Measurements from ENCODE around the gene ZNF526. TPM values are rescaled to one million over a fixed set of nuclear protein-coding genes. Genes with fewer than 3 reads are reported as not detected.

Gene ZNF526
- total RNA-seq, 1 donor from 2014 or later: 6.1 TPM

GRCh38 chr19:42271861-42272534, 51.9 kb downstream of the ZNF526 start:
- peaks cover 71% of the 10 kb centered on the region for H3K4me1 ChIP-seq
- no peaks in the 10 kb centered on the region for H3K27me3 ChIP-seq
- intact Hi-C loops (cut with DNase I): no loop called here
- no peak for TF ChIP-seq POLR2AphosphoS5 (IDR thresholded peaks at IDR 0.05; ENCODE audit: insufficient read depth in 1 of 2, low read depth in 1 of 2)
- TF ChIP-seq POLR2A (IDR thresholded peaks at IDR 0.05): no peak
- no peak for TF ChIP-seq CTCF (IDR thresholded peaks at IDR 0.05)
- no peak overlapping the region for H3K4me3 ChIP-seq
- H3K9me3 ChIP-seq: no peaks in the 10 kb centered on the region
- H3K27ac ChIP-seq: peak overlapping the region; percentile 97
- DNase-seq (ENCODE audit: extremely low spot score in 2 of 2): no peak
- H3K36me3 ChIP-seq: peaks cover 0 to 28% of the 10 kb centered on the region in 2 donors

GRCh38 chr19:42272535-42272897, 52.4 kb downstream of the ZNF526 start:
- H3K27ac ChIP-seq: no peak overlapping the region
- peaks cover 0 to 28% of the 10 kb centered on the region in 2 donors for H3K36me3 ChIP-seq
- H3K9me3 ChIP-seq: no peaks in the 10 kb centered on the region
- peaks cover 74% of the 10 kb centered on the region for H3K4me1 ChIP-seq
- no peak for TF ChIP-seq POLR2AphosphoS5 (IDR thresholded peaks at IDR 0.05; ENCODE audit: insufficient read depth in 1 of 2, low read depth in 1 of 2)
- TF ChIP-seq POLR2A (IDR thresholded peaks at IDR 0.05): no peak
- no peak overlapping the region for H3K4me3 ChIP-seq
- no peak for DNase-seq (ENCODE audit: extremely low spot score in 2 of 2)
- intact Hi-C loops (cut with DNase I): no loop called here
- no peaks in the 10 kb centered on the region for H3K27me3 ChIP-seq

- Histone ChIP-seq H3K4me3 (no peak overlapping the region), H3K27ac (no peak overlapping the region), H3K9me3 (no peaks in the 10 kb centered on the region), H3K27me3 (no peaks in the 10 kb centered on the region), H3K36me3 (peaks cover 0 to 28% of the 10 kb centered on the region in 2 donors), H3K4me1 (peaks cover 74% of the 10 kb centered on the region)
- TF ChIP-seq POLR2AphosphoS5 (IDR thresholded peaks at IDR 0.05; ENCODE audit: insufficient read depth in 1 of 2, low read depth in 1 of 2): no peak
- TF ChIP-seq CTCF (IDR thresholded peaks at IDR 0.05): no peak
- no peak for TF ChIP-seq POLR2A (IDR thresholded peaks at IDR 0.05)
- intact Hi-C loops (cut with DNase I): no loop called here
- DNase-seq (ENCODE audit: extremely low spot score in 2 of 2): no peak
These were observed 52.9 kb downstream of the ZNF526 start for GRCh38 chr19:42272989-42273406.

- H3K27me3 ChIP-seq: no peaks in the 10 kb centered on the region
- peaks cover 80% of the 10 kb centered on the region for H3K4me1 ChIP-seq
- TF ChIP-seq CTCF (IDR thresholded peaks at IDR 0.05): no peak
- no peak for TF ChIP-seq POLR2AphosphoS5 (IDR thresholded peaks at IDR 0.05; ENCODE audit: insufficient read depth in 1 of 2, low read depth in 1 of 2)
- no peak for TF ChIP-seq POLR2A (IDR thresholded peaks at IDR 0.05)
- no peak for DNase-seq (ENCODE audit: extremely low spot score in 2 of 2)
- no peaks in the 10 kb centered on the region for H3K9me3 ChIP-seq
- no peak overlapping the region for H3K4me3 ChIP-seq
- intact Hi-C loops (cut with DNase I): no loop called here
- H3K36me3 ChIP-seq: peaks cover 0 to 28% of the 10 kb centered on the region in 2 donors
- no peak overlapping the region for H3K27ac ChIP-seq
These were observed 53.4 kb downstream of the ZNF526 start for GRCh38 chr19:42273407-42274064.

GRCh38 chr19:42274065-42274682, 54.1 kb downstream of the ZNF526 start:
- Histone ChIP-seq H3K4me3 (no peak overlapping the region), H3K9me3 (no peaks in the 10 kb centered on the region), H3K27ac (no peak overlapping the region), H3K4me1 (peaks cover 86% of the 10 kb centered on the region), H3K27me3 (no peaks in the 10 kb centered on the region), H3K36me3 (peaks cover 0 to 28% of the 10 kb centered on the region in 2 donors)
- intact Hi-C loops (cut with DNase I): no loop called here
- DNase-seq (ENCODE audit: extremely low spot score in 2 of 2): no peak
- TF ChIP-seq POLR2AphosphoS5 (IDR thresholded peaks at IDR 0.05; ENCODE audit: insufficient read depth in 1 of 2, low read depth in 1 of 2) (no peak), POLR2A (IDR thresholded peaks at IDR 0.05) (no peak), CTCF (IDR thresholded peaks at IDR 0.05) (no peak)

Measured in vagina (tissue), 2 donors.